Activated CD8-positive, alpha-beta T cell treated with anti-CD3 and anti-CD28 coated beads for 36 hours (primary cell): ENCODE results near the gene SMAD3. TPM values are rescaled to one million over a fixed set of nuclear protein-coding genes. Genes with fewer than 3 reads are reported as not detected.

Source experiments
- ATAC-seq: fragments of 200-7000 bp; cut with Tn5 transposase; one replicate; pipeline ENCODE4 v1.10.0; 2021; ENCODE audit warnings: mild to moderate bottlenecking, moderate library complexity
- CTCF ChIA-PET: fragments of 350-600 bp; sonication (Branson Sonifier 250); formaldehyde crosslinking; loops from one replicate; lab custom pipeline; 2021; ENCODE audit warnings: antibody characterized with exemption; lab: Charles Lee
- POLR2A ChIA-PET: fragments of 350-600 bp; sonication (Branson Sonifier 250); formaldehyde crosslinking; loops from one replicate; lab custom pipeline; 2021; ENCODE audit warnings: antibody characterized with exemption; lab: Charles Lee
- DNase-seq: peaks from one replicate; pipeline ENCODE4 v3.0.0-alpha.2; 2020
- H3K27ac Mint-ChIP-seq: one replicate; pipeline ENCODE4 v1.8.0; 2021; ENCODE audit warnings: mild to moderate bottlenecking, mixed read lengths
- H3K27me3 Mint-ChIP-seq: one replicate; pipeline ENCODE4 v1.8.0; 2021; ENCODE audit warnings: mixed read lengths
- H3K36me3 Mint-ChIP-seq: one replicate; pipeline ENCODE4 v1.8.0; 2021; ENCODE audit warnings: low read depth, mixed read lengths
- H3K4me1 Mint-ChIP-seq: one replicate; pipeline ENCODE4 v1.8.0; 2021; ENCODE audit warnings: low read depth, mixed read lengths
- H3K4me3 Mint-ChIP-seq: one replicate; pipeline ENCODE4 v1.8.0; 2021; ENCODE audit warnings: mild to moderate bottlenecking, moderate library complexity, mixed read lengths
- H3K9me3 Mint-ChIP-seq: one replicate; pipeline ENCODE4 v1.8.0; 2021; ENCODE audit warnings: mixed read lengths
- CTCF ChIP-seq: fragments of 200-600 bp; IDR thresholded peaks from one replicate; pipeline ENCODE4 v1.8.0; 2022; ENCODE audit warnings: antibody characterized with exemption, mild to moderate bottlenecking
- intact Hi-C: fragments of 100-400 bp; cut with micrococcal nuclease; formaldehyde crosslinking; loops from one replicate; pipeline ENCODE4 v1.10.0; 2022
- total RNA-seq, 2 experiments: library from RNA; stranded (reverse); gene quantifications; one replicate each; pipeline ENCODE4 v1.2.3, GENCODE V29; 2021

The SMAD3 gene
- total RNA-seq, 2 experiments from 2014 or later: 22.3 to 24.7 TPM

- ATAC-seq: no peak
- Mint-ChIP-seq H3K4me1 (peaks cover 14% of the 10 kb centered on the region), H3K27me3 (no peaks in the 10 kb centered on the region)
Observed at GRCh38 chr15:67161881-67162280, 96.5 kb downstream of the SMAD3 start.

DNA sequence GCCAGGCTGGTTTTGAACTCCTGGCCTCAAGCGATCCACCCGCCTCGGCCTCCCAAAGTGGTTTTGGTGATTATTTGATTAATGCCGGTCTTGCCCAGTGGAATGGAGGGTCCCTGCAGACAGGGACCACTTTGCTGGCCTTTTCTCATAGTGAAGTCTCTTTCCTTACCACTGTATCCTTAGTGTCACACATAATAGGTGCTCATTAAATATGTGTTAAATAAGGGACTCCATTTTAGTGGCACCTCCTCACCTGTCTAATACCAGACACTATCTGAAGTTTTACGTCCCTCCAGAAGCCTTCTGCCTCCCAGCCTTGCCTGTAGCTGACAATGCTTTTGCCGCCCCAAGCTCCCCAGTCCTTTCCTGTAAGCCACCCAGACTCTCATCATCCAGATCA is 97.8 kb downstream of the SMAD3 start:
- ChIA-PET POLR2A (no interaction called here), CTCF (no interaction called here)
- Mint-ChIP-seq H3K36me3 (peaks cover 8% of the 10 kb centered on the region), H3K4me3 (no peak overlapping the region), H3K9me3 (no peaks in the 10 kb centered on the region), H3K27ac (no peak overlapping the region), H3K27me3 (no peaks in the 10 kb centered on the region), H3K4me1 (peaks cover 4% of the 10 kb centered on the region)
- TF ChIP-seq CTCF: no peak
- DNase-seq: no peak
- ATAC-seq: no peak
- intact Hi-C loops: no loop called here

More at GRCh38 chr15:67161881-67162280, 96.5 kb downstream of the SMAD3 start:
- DNase-seq: no peak
- intact Hi-C loops: no loop called here
- TF ChIP-seq CTCF: no peak
- ChIA-PET CTCF (no interaction called here), POLR2A (interaction anchor here (0.9 to 1.2 kb wide), 2 partner anchors 9 to 15 kb away, joined by 3 to 4 read pairs; no protein-coding TSS in a partner anchor)
- Mint-ChIP-seq H3K9me3 (no peaks in the 10 kb centered on the region), H3K27ac (no peak overlapping the region), H3K4me3 (no peak overlapping the region), H3K36me3 (peaks cover 8% of the 10 kb centered on the region)

DNA sequence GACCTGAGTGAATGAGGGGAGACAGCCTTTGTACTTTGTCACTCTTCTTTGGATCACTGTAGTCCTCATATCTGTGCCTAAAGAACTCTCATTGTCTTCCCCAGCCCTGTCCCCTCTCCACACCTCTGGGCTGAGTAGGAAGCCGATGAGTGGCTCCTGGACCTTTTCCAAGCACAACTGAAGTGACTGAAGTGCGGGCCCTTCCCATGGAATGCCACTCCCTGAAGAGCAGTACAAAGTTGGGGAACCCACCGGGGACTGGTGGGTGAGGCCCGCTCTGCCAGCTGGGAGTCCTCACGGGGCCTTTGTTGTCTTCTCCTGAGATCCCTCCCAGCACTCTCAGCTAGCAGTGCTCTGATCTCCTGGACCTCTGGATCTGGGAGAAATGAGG is 99.0 kb downstream of the SMAD3 start:
- no peaks in the 10 kb centered on the region for H3K9me3 Mint-ChIP-seq
- no peak overlapping the region for H3K4me3 Mint-ChIP-seq
- H3K27me3 Mint-ChIP-seq: no peaks in the 10 kb centered on the region
- H3K27ac Mint-ChIP-seq: no peak overlapping the region
- intact Hi-C loops: no loop called here
- ChIA-PET POLR2A (no interaction called here), CTCF (no interaction called here)
- peaks cover 8% of the 10 kb centered on the region for H3K36me3 Mint-ChIP-seq
- ATAC-seq: no peak
- peaks cover 4% of the 10 kb centered on the region for H3K4me1 Mint-ChIP-seq
- DNase-seq: no peak
- TF ChIP-seq CTCF: no peak

GRCh38 chr15:67164811-67165253 is 99.4 kb downstream of the SMAD3 start:
- intact Hi-C loops: no loop called here
- Mint-ChIP-seq H3K36me3 (peaks cover 9% of the 10 kb centered on the region), H3K27ac (no peak overlapping the region), H3K4me1 (peaks cover 3% of the 10 kb centered on the region), H3K27me3 (no peaks in the 10 kb centered on the region), H3K4me3 (no peak overlapping the region), H3K9me3 (no peaks in the 10 kb centered on the region)
- ATAC-seq (no peak), DNase-seq (no peak)
- no peak for TF ChIP-seq CTCF
- ChIA-PET POLR2A (no interaction called here), CTCF (no interaction called here)

DNA sequence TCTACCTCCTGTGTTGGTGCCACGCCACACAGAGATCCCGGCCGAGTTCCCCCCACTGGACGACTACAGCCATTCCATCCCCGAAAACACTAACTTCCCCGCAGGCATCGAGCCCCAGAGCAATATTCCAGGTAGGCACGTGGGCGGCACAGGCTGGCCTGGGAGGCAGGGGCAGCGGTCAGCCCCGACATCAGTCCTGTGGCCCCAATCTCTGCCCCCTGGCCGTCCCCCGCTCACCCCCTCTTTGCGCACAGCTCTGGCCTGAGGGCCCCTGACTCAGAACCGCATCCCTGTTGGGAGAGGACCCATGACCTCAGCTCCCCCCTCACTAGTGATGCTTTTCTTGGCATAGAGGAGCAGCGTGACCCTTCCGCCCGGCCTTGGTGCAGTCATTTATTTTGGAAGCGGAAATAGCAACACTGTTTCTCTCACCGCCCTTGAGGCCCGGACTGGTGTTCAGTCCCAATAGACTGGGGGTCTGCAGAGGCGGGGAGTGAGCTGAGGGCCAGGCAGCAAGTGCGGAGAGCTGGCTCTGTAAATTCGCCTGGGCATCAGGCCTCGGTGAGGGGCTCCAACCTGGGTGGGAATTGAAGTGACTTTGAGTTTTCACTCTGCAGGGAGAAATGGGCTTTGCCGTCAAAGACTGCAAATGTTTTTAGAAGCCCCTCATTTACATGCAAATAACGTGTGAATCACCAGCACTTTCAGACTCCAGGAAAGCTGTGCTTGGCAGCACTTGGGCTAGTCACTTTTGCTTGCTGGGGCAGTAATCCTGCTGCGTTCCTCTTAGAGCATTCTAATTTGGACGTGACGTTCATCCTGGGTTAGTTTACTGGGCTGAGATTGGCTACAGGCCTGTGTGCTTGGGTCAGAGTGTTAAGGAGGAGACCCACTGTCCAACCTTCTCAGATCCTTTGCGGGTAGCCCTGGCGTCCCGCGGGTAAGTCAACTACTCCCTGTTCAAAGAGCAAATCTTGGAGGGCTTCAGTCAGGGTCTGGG is 100.2 kb downstream of the SMAD3 start:
- ChIA-PET CTCF (no interaction called here), POLR2A (no interaction called here)
- peaks cover 17% of the 10 kb centered on the region for H3K36me3 Mint-ChIP-seq
- DNase-seq: no peak
- H3K9me3 Mint-ChIP-seq: no peaks in the 10 kb centered on the region
- no peaks in the 10 kb centered on the region for H3K27me3 Mint-ChIP-seq
- intact Hi-C loops: no loop called here
- H3K4me3 Mint-ChIP-seq: no peak overlapping the region
- no peak for TF ChIP-seq CTCF
- H3K27ac Mint-ChIP-seq: no peak overlapping the region
- no peak for ATAC-seq
- peaks cover 5% of the 10 kb centered on the region for H3K4me1 Mint-ChIP-seq
